ENCODE measurements around the gene ANKRD11. TPM values are rescaled to one million over a fixed set of nuclear protein-coding genes. Genes with fewer than 3 reads are reported as not detected.
"Not testable (repeated sequence)": the region's sequence is repeated elsewhere in the genome, so short reads cannot be mapped to it uniquely, and the experiment has no call there.

ANKRD11 gene
- total RNA-seq, 1 experiment from 2014 or later: 116 TPM

DNA sequence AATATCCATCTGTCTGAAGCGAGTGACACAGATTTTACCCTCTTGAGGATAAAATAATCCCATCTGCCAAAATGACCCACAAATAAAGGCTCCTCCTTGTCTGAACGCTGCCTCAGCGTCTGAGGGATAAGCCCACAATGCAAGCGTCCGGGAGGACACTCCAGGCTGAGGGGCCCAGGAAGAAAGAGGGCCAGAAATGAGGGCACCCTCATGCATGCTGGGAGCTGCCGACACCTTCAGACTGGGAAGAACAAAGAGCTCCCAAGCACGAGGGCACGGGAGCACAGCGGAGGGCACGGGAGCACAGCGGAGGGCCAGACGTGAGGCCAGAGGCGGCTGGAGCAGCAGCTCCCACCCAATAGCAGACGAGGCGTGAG is 145.9 kb downstream of the ANKRD11 start:
- H3K36me3 ChIP-seq: peaks cover 6% of the 10 kb centered on the region; the same call in 1 of the 2 replicates
- peak overlapping the region; percentile 37 for H3K4me3 ChIP-seq
- H3K27me3 ChIP-seq: no peaks in the 10 kb centered on the region
- no peaks in the 10 kb centered on the region for H3K9me3 ChIP-seq (replicated peaks)
- peaks cover 35% of the 10 kb centered on the region for H3K4me1 ChIP-seq
- DNase-seq: peak in 1 of 2 experiments; percentile 48
- peak overlapping the region; percentile 97 for H3K27ac ChIP-seq

DNA sequence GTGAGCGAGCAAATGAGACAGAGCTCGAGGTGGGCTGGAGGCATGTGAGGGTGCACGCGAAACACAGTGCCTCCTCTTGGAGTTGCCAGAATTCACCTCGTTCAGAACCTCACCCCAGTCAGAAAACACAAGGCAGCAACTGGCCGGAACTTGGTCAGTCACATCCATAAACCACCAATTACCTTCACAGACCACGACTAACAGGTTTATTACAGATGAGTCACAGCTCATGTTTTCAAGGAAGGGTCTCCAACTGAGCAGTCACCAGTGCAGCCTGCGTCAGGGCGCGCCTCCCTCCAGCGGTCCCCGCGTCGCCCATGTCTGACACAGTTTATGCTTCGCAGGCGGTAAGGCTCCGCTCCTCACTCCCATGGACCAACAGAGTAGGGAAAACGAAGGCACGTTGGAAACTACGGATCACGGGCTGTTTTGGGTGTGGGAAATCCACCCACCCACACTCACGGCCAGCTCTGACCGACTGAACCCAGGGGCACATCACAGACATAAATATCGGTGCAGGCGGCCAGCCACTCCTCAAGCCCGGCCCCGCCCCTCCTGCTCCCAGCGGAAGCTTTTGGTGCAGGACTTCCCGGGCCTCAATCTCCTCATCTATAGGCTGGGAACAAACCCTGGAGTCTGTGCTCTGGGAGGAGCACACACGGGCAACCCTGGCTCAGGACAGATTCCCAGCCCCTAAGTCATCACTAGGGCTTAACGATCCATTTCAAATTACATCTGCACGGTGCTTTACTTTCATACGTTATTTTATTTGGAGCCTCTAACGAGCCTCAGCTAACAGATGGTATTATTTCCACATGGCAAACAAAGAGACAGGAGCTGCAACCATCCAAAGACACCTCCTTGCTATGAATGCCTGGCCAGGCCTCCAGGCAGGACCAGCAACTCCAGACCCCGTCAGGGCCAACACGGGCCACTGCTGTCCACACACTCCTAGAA is 146.6 kb downstream of the ANKRD11 start:
- Histone ChIP-seq H3K4me3 (peak overlapping the region; percentile 37), H3K27ac (peak overlapping the region; percentile 97), H3K27me3 (no peaks in the 10 kb centered on the region), H3K9me3 (replicated peaks) (no peaks in the 10 kb centered on the region), H3K36me3 (peaks cover 6% of the 10 kb centered on the region; the same call in 1 of the 2 replicates), H3K4me1 (peaks cover 35% of the 10 kb centered on the region)
- DNase-seq: peak; percentile 89 to 97

DNA sequence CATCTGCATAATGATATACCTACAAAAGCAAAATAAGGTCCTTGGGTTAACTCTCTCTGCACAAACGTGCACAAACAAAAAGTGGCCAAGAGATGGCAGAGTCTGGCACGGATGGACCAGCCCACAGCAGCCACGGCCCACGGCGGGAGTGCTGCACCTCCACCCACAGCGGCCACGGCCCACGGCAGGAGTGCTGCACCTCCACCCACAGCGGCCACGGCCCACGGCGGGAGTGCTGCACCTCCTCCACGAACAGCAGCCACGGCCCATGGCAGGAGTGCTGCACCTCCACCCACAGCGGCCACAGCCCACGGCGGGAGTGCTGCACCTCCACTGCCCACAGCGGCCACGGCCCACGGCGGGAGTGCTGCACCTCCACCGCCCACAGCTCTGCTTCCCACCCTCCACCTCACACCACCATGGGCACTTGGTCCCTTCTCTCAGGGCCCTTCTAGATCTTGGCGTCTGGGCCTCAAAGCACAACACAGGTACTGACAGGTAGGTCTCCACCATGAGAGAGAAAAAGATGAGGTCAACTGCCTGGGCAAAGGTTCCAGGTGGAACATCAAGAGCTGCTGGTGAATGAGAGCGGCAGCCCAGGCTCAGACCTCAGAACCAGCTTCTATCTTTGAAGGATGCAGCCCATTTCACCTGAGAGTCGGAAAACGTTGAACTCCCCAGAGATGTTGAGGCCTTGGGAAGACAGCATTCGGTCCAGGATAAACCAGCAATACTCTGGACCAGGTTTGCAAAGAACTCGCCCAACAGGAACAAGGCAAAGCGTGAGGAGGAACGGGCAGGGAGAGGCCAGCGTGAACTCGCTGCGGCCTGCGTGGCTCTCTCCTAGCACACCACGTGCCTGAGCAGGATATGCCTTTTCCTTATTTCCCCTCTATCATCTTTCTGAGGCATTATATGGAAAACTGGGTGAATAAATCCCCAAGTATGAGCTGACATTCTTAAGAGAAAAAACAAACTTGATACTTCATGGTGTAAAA is 148.4 kb downstream of the ANKRD11 start:
- DNase-seq: no peak
- peak overlapping the region; percentile 97 for H3K27ac ChIP-seq

DNA sequence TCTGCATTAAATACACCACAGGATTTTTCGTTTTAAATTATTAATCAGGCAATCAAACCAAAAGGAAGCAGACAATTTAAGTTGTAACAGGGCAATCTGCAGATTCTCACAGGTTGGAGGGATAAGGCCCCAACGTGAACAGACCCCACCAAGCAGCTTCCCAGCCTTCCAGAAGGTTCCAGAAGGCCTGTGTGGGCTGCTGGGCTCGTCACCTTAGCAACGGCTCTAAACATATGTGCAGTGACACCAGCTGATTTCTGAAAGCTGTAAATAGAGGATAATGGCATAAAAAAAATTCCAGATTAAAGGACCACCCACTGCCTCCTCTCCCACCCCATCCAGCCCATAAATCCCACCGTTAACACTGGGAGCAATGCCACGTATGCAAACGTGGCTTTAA is 149.1 kb downstream of the ANKRD11 start:
- Histone ChIP-seq H3K4me1 (peaks cover 33% of the 10 kb centered on the region), H3K9me3 (replicated peaks) (no peaks in the 10 kb centered on the region), H3K27me3 (no peaks in the 10 kb centered on the region), H3K4me3 (no peak overlapping the region), H3K36me3 (peaks cover 6% of the 10 kb centered on the region; the same call in 1 of the 2 replicates), H3K27ac (no peak overlapping the region)
- no peak for DNase-seq

More for the DNA sequence above, 148.4 kb downstream of the ANKRD11 start:
- Histone ChIP-seq H3K4me1 (peaks cover 35% of the 10 kb centered on the region), H3K36me3 (peaks cover 6% of the 10 kb centered on the region; the same call in 1 of the 2 replicates), H3K9me3 (replicated peaks) (no peaks in the 10 kb centered on the region), H3K27me3 (no peaks in the 10 kb centered on the region), H3K4me3 (no peak overlapping the region)

DNA sequence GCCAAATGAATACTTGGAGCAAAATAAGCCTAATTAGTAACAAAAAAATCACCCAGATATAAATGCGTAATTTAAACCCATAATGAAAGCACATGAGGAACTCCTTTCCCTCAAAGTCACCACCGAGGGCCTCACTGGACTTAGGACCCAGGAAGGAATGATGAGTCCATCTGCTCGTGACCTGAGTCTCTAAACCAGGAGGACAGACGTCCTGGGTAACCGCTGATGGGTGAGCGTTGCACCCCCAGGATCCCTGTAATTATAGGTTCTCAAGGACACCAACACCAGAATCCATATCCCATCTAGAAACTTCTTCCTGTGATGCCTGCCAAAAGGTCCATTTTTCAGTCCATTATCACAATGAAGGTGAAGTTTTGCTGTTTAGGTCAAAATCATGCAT is 151.5 kb downstream of the ANKRD11 start:
- H3K27me3 ChIP-seq: no peaks in the 10 kb centered on the region
- no peak overlapping the region for H3K27ac ChIP-seq
- DNase-seq: no peak
- peaks cover 15% of the 10 kb centered on the region for H3K4me1 ChIP-seq
- no peaks in the 10 kb centered on the region for H3K9me3 ChIP-seq (replicated peaks)
- no peak overlapping the region for H3K4me3 ChIP-seq
- H3K36me3 ChIP-seq: peaks cover 6% of the 10 kb centered on the region; the same call in 1 of the 2 replicates

DNA sequence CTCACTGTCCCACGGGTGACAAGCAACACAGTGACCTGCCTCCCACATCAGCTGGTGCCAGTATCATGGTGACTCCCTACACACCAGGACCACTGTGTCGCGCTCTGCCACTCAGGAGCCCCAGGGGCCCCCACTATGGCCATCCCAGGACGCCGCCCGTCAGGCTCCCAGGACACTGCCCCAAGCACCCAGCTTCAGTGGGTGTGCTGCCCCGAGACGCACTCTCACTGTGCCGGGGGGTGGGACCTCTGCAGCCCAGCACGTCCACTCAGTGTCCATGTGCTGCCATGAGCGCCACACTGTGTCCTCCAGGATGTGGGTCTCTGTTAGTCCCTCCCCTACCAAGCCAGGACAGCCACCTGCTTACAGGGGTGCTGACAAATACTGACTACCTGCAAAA is 152.4 kb downstream of the ANKRD11 start:
- Histone ChIP-seq H3K27me3 (no peaks in the 10 kb centered on the region), H3K9me3 (replicated peaks) (no peaks in the 10 kb centered on the region), H3K4me1 (peaks cover 12% of the 10 kb centered on the region), H3K4me3 (no peak overlapping the region), H3K27ac (no peak overlapping the region), H3K36me3 (peaks cover 6% of the 10 kb centered on the region; the same call in 1 of the 2 replicates)
- no peak for DNase-seq

DNA sequence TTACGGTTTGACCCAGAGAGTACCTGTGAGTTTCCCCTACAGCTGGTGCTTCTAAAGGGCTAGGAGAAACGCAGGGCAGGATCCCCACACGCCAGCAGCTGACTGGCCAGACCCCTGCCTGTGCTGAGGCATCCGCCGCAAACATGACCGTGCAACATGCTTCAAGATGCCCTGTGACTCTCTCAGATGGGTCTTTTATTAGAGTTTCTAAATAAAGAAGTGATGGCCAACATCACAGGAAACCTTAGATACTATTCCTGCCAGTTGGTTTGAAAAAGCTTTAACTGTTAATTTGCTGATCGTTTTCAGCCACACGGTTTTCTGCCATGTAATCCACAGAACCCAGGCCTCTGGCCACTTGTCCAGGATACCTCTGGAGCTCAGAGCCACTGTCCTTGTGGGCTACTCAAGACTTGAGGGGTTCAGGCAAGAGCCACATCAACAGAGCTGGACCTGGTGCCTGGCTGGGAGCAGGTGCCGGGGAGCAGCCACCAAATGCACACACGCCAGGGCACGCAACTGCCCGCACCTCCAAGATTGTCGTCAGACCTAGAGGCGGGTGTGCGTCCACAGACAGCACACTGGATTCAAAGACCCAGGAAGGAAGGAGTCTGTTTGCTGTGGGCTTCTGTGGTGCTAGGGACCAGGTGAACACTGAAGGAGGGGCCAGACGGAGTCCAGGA is 154.4 kb downstream of the ANKRD11 start:
- Histone ChIP-seq H3K9me3 (replicated peaks) (no peaks in the 10 kb centered on the region), H3K27ac (no peak overlapping the region), H3K4me3 (no peak overlapping the region), H3K36me3 (peaks cover 3% of the 10 kb centered on the region; the same call in 1 of the 2 replicates), H3K4me1 (peaks cover 12% of the 10 kb centered on the region; the same call in 1 of the 2 replicates), H3K27me3 (no peaks in the 10 kb centered on the region)
- no peak for DNase-seq

DNA sequence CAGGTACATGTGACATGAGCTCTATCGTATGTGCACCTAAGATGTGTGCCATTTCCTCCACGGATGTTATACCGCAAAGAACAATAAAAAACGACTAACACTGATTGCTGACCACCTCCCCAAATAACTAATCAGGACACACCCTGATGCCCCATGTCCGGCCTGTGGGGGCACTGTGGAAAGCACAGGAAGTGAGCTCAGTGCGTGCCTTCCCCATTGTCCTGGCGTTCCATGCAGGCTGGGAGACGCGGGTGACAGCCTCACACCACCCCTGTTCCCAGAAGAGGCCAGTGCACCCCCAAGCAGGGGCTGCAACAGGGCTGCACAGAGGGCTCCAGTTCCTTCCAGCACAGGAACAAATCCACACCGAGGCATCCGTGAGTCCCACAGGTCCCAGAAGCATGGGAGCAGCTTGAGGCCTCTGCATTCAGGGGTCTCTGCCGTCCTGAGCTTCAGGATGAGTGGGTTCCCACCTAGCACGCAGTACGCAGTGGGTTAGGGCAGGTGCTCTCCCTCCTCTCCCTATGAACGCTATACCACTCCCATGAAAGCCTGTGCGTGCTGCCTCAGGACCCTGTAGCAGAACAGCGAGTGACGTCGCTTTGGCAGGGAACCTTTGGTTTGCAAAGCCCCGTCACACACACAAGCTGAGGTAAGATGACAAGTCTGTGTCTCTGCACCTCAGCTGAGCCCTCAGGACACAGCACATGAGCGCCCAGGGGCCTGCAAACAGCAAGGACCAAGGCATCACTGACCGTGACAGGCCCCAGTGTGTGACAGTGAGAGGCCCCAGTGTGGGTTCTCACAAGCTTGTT is 155.2 kb downstream of the ANKRD11 start:
- H3K9me3 ChIP-seq (replicated peaks): no peaks in the 10 kb centered on the region
- peaks cover 3% of the 10 kb centered on the region; the same call in 1 of the 2 replicates for H3K36me3 ChIP-seq
- H3K27ac ChIP-seq: no peak overlapping the region
- no peak overlapping the region for H3K4me3 ChIP-seq
- no peaks in the 10 kb centered on the region for H3K27me3 ChIP-seq
- no peak for DNase-seq
- peaks cover 12% of the 10 kb centered on the region; the same call in 1 of the 2 replicates for H3K4me1 ChIP-seq

DNA sequence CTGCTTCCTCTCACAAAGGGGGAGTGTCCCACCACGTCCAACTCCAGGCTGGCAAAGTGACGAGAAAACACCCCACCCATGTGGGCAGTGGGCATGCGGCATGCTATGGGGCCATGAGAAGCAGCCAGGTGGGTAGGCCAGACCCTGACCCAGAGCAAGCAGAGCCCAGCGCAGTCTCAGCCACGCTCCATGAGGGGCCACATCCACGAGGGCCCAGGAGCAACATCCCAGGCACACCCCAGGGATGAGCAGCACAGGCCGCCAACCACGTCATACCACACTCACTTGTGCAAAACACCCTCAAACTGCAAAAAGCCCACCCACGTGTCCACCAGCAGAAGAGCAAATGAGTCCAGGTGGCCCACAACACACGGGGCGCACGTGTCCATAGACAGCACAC is 155.9 kb downstream of the ANKRD11 start:
- Histone ChIP-seq H3K4me1 (peaks cover 12% of the 10 kb centered on the region; the same call in 1 of the 2 replicates), H3K36me3 (no peaks in the 10 kb centered on the region), H3K27me3 (no peaks in the 10 kb centered on the region), H3K9me3 (replicated peaks) (no peaks in the 10 kb centered on the region), H3K27ac (no peak overlapping the region), H3K4me3 (no peak overlapping the region)
- no peak for DNase-seq

DNA sequence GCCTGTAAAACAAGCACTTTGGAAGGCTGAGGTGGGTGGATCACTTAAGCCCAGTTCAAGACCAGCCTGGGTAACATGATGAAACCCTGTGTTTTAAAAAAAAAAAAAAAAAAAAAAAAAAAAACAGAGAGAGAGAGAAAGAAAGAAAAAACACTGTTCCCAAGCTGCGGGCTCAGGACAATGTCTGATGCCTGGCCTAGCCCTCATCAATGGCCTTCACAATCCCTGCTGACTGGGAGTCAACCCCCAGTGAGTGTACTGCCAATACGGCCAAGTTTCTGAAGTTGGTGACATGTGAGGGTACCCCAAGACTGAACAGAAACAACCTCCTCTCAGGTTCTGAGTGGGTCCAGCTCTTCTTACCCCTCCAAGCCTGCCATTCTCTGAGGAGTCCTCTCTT is 156.3 kb downstream of the ANKRD11 start:
- Histone ChIP-seq H3K4me3 (no peak overlapping the region), H3K27me3 (no peaks in the 10 kb centered on the region), H3K36me3 (no peaks in the 10 kb centered on the region), H3K9me3 (replicated peaks) (no peaks in the 10 kb centered on the region), H3K4me1 (peaks cover 12% of the 10 kb centered on the region; the same call in 1 of the 2 replicates), H3K27ac (no peak overlapping the region)
- DNase-seq: no peak

DNA sequence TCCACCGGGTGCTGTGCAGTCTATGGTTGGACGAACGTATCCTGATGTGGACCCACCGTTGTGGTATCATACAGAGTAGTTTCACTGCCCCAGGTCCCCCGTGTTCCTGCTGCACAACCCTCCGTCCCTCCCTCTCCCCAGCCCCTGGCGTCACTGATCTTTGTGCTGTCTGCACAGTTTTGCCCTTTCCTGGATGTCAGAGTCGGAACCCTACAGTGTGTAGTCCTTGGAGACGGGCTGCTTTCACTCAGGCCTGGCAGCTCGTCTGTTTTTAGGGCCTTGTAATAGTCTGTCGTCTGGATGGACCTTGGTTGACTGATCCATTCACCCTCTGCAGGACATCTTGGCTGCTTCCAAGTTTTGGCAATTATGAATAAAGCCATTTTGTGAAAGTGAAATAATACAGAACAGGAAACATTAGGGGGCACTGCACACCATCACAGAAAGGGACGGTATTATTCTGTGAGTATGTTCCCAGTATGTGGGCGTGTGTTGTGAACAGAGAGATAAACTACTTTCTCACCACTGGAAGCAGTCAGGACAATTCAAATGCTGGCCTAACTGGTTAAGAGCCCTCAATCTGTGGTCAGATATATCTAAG is 156.9 kb downstream of the ANKRD11 start:
- not testable (repeated sequence) for H3K27me3 ChIP-seq; H3K36me3 ChIP-seq; H3K4me3 ChIP-seq; H3K9me3 ChIP-seq (replicated peaks); H3K27ac ChIP-seq
- DNase-seq: peak in 1 of 2 experiments; percentile 68
- H3K4me1 ChIP-seq: peaks cover 12% of the 10 kb centered on the region; the same call in 1 of the 2 replicates

DNA sequence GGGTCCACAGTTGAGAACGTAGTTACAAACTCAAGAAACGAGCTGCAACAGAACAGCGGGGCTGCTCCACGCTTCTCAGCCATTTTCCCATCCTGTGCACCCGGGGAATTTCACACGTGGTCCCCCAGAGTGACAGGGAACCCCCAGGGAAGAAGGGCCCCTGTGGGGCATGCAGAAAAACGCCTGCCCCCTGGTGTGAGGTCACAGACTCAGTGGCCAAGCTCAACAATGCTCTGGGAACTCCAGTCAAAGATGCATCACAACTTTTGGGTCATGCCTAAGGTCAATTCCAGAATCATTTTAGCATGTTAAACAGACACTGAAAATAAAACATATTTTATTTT is 157.5 kb downstream of the ANKRD11 start:
- no peak for DNase-seq
- H3K27me3 ChIP-seq: no peaks in the 10 kb centered on the region
- no peaks in the 10 kb centered on the region for H3K36me3 ChIP-seq
- H3K27ac ChIP-seq: no peak overlapping the region
- H3K4me1 ChIP-seq: peaks cover 12% of the 10 kb centered on the region; the same call in 1 of the 2 replicates
- H3K9me3 ChIP-seq (replicated peaks): no peaks in the 10 kb centered on the region
- H3K4me3 ChIP-seq: no peak overlapping the region

DNA sequence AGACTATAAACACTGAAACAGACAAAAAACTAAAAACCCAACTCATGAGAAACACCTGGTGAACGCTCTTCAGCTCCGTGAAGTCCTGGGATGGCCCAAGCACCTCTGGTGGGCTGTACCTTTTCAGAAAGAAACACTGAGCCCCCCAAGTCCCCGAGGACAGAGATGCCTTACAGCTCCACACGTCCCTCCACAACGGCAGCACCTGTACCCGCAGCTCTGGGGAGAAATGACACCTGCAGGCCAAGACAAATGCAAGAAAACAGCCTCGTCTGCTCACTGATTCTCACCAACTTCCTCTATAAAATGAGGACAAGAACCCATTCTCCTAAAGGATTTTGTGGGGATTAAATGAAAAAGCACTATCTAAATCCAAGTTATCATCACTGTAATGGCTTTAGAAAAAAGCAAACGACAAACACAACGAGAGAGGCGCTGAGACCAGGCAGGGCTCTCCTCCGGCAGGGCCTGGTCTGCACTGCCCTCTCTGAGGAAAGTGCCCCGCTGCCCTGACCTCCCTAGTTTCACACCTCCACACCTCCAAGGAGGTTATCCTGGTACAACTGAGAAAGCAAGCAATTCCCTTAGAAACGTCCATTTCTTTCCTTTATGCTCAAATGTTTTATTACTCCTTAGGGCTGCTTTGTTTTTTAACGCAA is 158.0 kb downstream of the ANKRD11 start:
- no peak overlapping the region for H3K4me3 ChIP-seq
- peaks cover 12% of the 10 kb centered on the region; the same call in 1 of the 2 replicates for H3K4me1 ChIP-seq
- no peak overlapping the region for H3K27ac ChIP-seq
- no peaks in the 10 kb centered on the region for H3K36me3 ChIP-seq
- no peak for DNase-seq
- no peaks in the 10 kb centered on the region for H3K9me3 ChIP-seq (replicated peaks)
- no peaks in the 10 kb centered on the region for H3K27me3 ChIP-seq

Data from SJCRH30 (cell line).